Hippocampal formation (tissue), 2 donors: ENCODE results near the gene TEX19.
"Not testable (repeated sequence)": the region's sequence is repeated elsewhere in the genome, so short reads cannot be mapped to it uniquely, and the experiment has no call there.

ENCODE experiments used
- DNase-seq, 2 donors: peaks; one replicate each; lab custom pipeline; 2025; lab: John Stamatoyannopoulos, UW

The TEX19 gene

GRCh38 chr17:82377294-82377693 is 18.2 kb downstream of the TEX19 start:
- not testable (repeated sequence) for DNase-seq

DNA sequence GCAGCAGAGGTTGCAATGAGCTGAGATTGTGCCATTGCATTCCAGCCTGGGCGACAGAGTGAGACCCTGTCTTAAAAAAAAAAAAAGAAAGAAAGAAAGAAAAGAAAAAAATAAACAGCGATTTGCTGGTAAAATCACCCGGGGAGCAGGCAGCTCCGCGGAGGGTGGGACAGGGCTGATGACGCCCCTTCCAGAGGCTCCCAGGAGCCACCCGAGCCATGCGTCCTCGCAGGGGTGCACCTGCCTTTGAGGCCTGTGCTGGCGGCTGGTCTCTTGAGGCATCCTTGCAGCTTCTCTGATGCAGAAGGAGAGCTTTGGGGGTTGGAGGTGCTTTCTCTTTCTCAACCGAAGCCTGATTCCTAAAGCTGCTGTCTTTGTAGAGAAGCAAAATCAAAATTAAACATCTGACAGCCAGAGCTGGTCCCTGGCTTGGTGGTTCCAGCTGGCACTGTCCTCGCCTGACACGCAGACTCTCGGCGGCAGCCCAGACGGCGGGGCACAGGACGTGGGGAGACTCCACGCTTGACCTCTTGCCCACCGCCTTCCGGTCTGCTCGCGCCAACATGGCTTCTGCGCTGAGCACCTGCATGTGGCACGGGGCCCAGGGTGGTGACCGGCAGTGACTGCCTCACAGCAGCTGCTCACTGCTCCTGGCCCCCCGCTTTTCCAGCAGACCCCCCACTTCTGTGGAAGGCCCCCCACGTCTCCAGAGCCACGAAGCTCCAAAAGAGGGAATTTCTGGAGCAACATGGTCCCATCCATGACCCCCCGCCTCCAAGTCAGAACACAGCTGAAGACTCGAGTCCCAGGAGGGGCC is 19.1 kb downstream of the TEX19 start:
- DNase-seq = no peak

DNA sequence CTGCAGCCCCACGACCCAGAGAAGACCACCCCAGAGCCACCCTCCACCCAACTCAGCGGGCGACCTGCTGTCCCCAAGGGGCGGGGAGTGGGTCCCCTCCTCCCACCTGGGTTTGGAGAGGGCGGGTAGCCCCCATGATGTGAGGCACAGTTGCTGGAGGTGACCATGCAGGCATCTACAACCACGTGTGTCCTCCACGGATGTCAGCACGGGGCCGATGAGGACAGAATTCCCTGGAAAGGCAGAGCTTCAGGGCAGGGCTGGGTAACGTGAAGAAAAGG is 19.6 kb downstream of the TEX19 start:
- no peak for DNase-seq

- no peak for DNase-seq
Measured at GRCh38 chr17:82380860-82381702, 22.0 kb downstream of the TEX19 start.

- not testable (repeated sequence) for DNase-seq
Measured at GRCh38 chr17:82381703-82382009, 22.6 kb downstream of the TEX19 start.

DNA sequence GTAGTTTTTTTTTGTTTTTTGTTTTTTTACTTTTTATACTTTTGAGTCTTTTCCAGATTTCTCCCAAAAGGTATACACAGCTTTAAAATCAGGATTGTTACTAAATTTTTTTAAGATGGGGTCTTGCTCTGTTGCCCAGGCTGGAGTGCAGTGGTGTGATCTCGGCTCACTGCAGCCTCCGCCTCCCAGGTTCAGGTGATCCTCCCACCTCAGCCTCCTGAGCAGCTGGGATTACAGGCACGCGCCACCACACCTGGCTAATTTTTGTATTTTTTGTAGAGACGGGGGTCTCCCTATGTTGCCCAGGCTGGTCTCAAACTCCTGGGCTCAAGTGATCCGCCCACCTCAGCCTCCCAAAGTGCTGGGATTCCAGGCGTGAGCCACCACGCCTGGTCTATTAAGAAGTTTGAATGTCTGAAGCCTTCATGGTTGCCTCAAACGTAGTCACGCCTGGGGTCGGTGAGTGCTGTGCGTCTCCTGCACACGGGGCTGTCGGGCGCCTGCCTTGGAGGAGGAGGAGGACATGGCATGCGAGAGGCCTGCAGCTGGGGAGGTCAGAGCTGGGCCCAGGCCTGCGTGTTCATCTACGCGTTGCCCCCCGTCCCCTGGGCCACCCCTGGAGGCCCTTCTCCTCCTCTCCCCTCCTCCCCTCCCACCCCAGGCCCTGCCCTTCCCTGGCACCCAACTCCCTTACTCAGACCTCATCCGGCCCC is 23.3 kb downstream of the TEX19 start:
- DNase-seq = not testable (repeated sequence)

GRCh38 chr17:82382933-82383255 is 23.8 kb downstream of the TEX19 start:
- DNase-seq = no peak

GRCh38 chr17:82383411-82383810 is 24.4 kb downstream of the TEX19 start:
- no peak for DNase-seq

DNA sequence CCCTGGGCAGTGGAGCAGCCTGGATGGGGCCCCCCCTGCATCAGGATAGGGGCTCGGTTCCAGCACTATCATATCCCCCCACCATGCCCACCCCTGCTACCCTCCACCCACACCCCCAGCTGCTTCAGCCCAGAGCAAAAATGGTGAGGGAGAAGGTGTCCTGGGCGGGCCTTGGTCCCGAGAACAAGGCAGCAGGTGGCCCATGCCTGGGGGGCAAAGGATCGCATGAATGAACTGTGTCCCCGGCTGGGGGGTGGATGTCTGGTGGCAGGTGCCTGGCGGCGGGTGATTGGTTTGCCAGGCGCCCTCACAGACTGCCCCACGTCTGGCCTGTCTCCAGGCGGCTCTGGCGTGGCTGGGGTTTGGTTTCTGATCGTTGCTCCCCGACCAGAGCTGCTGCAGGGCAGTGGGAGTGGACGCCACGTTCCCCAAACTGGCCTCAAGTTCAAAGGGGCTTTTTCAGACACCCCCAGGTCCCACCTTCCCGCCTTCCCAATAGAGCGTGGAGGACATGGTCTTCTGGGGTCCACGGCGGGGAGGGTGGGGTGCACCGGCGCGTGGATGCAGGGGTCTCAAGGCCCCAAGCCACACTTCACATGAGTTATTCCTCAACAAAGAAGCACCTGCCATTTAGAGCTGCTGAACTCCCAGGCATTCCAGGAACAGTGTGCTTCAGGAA is 25.1 kb downstream of the TEX19 start:
- DNase-seq = no peak

DNA sequence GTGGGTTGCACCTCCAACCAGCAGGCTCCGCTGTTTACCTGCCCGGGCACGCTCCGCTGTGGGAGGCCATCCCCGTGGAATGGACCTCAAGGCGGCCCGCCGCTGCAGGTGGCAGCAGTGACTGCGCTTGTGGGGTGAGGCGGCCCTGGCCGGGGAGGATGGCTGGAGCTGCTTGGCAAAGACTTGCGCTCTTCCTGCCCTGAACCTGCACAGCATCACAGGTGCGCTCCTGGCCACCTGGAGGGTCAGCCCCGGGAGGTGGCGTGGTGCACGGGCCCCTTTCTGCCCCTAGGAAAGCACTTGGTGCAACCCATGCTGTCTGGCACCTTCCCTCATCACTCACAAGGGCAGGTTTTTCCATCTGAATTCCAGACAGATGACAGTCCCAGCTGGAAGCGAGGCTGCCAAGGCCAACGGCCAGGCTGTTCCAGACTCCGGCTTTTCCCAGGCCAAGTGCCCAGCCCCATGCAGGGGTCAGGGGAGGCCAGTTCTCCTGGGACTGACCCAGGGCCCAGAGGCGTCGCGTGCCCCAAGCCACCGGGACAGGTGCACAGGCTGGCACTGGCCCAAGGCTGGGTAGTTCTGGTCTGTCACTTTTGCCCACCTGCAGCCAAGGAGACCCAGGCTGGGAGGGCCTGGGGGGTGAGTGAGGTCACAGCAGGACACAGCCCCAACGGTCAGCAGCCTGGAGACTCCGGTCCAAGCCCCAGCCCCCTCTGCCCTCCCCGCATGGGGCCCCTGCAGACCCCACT is 25.9 kb downstream of the TEX19 start:
- no peak for DNase-seq

GRCh38 chr17:82385559-82386254 is 26.7 kb downstream of the TEX19 start:
- DNase-seq = no peak

DNA sequence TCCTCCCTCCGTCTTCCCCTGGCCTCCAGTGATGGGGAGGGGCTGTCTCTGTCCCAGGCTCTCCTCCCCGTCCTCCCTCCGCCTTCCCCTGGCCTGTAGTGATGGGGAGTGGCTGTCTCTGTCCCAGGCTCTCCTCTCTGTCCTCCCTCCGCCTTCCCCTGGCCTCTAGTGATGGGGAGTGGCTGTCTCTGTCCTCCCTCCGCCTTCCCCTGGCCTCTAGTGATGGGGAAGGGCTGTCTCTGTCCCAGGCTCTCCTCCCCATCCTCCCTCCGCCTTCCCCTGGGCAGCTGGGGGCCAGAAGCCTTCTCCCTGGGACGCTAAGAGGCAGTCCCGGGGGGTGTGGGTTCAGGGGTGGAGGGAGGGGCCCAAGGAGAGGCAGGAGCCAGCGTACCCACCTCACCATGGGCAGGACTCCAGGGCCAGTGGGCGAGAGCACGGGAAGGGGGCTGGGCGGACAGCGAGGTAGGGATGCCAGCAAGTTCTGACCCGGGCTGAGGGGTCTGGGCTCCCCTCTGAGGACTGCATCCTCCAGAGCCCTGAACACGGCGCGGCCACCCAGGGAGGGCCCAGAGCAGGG is 27.3 kb downstream of the TEX19 start:
- DNase-seq = no peak

GRCh38 chr17:82386881-82387704 is 28.0 kb downstream of the TEX19 start:
- DNase-seq = no peak

DNA sequence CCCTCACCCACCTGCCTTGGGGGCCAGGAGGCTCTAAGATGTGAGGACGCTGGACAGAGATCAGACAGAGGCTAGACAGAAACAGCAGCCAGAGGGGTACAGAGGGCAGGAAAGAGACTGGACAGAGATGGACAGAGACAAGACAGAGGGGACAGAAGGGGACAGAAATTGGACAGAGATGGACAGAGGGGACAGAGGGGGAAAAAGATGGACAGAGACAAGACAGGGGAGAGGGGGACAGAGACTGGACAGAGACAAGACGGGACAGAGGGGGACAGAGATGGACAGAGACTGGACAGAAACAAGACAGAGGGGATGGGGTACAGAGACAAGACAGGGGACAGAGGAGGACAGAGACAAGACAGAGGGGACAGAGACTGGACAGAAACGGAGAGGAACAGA is 28.7 kb downstream of the TEX19 start:
- DNase-seq = no peak

DNA sequence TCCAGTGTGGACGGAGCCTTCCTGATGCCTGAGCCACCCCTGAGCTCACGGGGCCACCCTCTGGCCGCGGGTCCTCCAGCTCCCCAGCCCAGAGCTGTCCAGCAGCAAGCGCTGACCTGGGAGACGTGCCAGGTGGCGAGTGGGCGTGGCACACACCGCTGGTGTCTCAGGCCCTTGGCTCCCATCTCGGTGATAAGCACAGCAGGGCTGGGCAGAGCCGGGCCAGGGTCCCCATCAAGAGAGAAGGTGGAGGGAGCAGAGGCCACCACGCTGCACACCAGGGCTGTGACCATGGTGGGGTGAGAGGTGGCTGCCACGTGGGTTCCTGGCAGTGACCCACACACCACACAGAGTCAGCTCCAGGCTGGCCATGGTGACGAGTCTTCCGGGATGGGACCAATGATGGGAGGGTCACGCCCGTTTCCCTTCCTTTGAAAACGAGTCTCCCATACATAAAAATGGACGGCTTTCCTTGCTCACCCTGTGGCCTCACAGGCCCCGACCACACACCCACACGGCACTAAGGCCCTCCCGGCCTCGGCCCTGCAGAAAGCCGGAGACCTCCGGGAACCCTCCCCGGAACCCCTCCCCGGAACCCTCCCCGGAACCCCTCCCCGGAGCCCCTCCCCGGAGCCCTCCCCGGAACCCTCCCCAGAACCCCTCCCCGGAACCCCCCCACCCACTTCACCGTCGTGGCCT is 29.3 kb downstream of the TEX19 start:
- no peak for DNase-seq

- DNase-seq = no peak
Measured at GRCh38 chr17:82388922-82389283, 29.9 kb downstream of the TEX19 start.

- no peak for DNase-seq
Measured at GRCh38 chr17:82389379-82389778, 30.3 kb downstream of the TEX19 start.

GRCh38 chr17:82390015-82390859 is 31.2 kb downstream of the TEX19 start:
- DNase-seq = no peak
